H1 (cell line): ENCODE results near the gene PRRG3. TPM values are rescaled to one million over a fixed set of nuclear protein-coding genes. Genes with fewer than 3 reads are reported as not detected.

Experiments
- CTCF ChIA-PET: fragments of 300-600 bp; sonication (Branson Sonifier 250); formaldehyde crosslinking; loops from one replicate; lab custom pipeline; 2021; ENCODE audit not compliant: partially characterized antibody; lab: Charles Lee
- POLR2A ChIA-PET: fragments of 300-600 bp; sonication (Branson Sonifier 250); formaldehyde crosslinking; loops from one replicate; lab custom pipeline; 2021; ENCODE audit warnings: inconsistent platforms; ENCODE audit not compliant: partially characterized antibody; lab: Charles Lee
- DNase-seq, 2 experiments: peaks; one replicate each; pipeline versions ENCODE4 v3.0.0 to v3.0.0-alpha.2; 2010 to 2022; ENCODE audit warnings: low spot score in 2 of 2, low read depth in 1 of 2, mixed read lengths in 1 of 2
- FAIRE-seq: peaks from 2 replicates; lab custom pipeline; 2011; peaks lifted over from hg19 to GRCh38; lab: Jason Lieb, UNC
- H2AFZ ChIP-seq: 2 replicates; pipeline ENCODE4 v1.8.1; 2012; ENCODE audit warnings: low read length, inconsistent platforms
- H2AK5ac ChIP-seq: 2 replicates; pipeline ENCODE4 v1.6.1; 2013; ENCODE audit warnings: low read depth, low read length
- H2BK120ac ChIP-seq: replicated peaks from 2 replicates; pipeline ENCODE3; 2013; ENCODE audit warnings: low read depth, low read length, inconsistent platforms
- H2BK12ac ChIP-seq: 2 replicates; pipeline ENCODE4 v1.6.1; 2013; ENCODE audit warnings: low read depth, low read length
- H2BK15ac ChIP-seq: 2 replicates; pipeline ENCODE4 v1.6.1; 2013; ENCODE audit warnings: low read length
- H2BK20ac ChIP-seq: 2 replicates; pipeline ENCODE4 v1.6.1; 2013; ENCODE audit warnings: low read length
- H2BK5ac ChIP-seq: 2 replicates; pipeline ENCODE4 v1.6.1; 2013; ENCODE audit warnings: low read depth, low read length
- H3K14ac ChIP-seq: 2 replicates; pipeline ENCODE4 v1.6.1; 2013; ENCODE audit warnings: inconsistent platforms; ENCODE audit not compliant: insufficient read length
- H3K18ac ChIP-seq: 2 replicates; pipeline ENCODE4 v1.6.1; 2013; ENCODE audit warnings: low read length; ENCODE audit errors: extremely low read depth
- H3K23ac ChIP-seq: 2 replicates; pipeline ENCODE4 v1.6.1; 2013; ENCODE audit warnings: inconsistent platforms; ENCODE audit not compliant: insufficient read length
- H3K23me2 ChIP-seq: 2 replicates; pipeline ENCODE4 v1.6.1; 2013; ENCODE audit warnings: low read depth, low read length
- H3K27ac ChIP-seq: 2 replicates; pipeline ENCODE4 v1.6.1; 2011; ENCODE audit warnings: low read depth, low read length, inconsistent platforms
- H3K27me3 ChIP-seq, 4 experiments: replicated peaks in 1 of 4; 1 replicate in 1 of 4; 2 replicates in 3 of 4; pipeline versions ENCODE4 v1.6.1 to v1.8.1; 2011 to 2013; ENCODE audit warnings: low read length in 3 of 4, mild to moderate bottlenecking in 3 of 4, inconsistent platforms in 2 of 4, mixed read lengths in 2 of 4, moderate library complexity in 1 of 4; ENCODE audit not compliant: control insufficient read depth in 3 of 4, insufficient read depth in 3 of 4; ENCODE audit errors: extremely low read depth in 1 of 4
- H3K36me3 ChIP-seq, 4 experiments: 2 replicates each; pipeline versions ENCODE4 v1.6.1 to v1.8.1; 2011 to 2013; ENCODE audit warnings: mild to moderate bottlenecking in 4 of 4, low read length in 3 of 4, moderate library complexity in 2 of 4, control low read depth in 1 of 4, inconsistent platforms in 1 of 4; ENCODE audit not compliant: insufficient read depth in 4 of 4, control insufficient read depth in 2 of 4
- H3K4ac ChIP-seq: replicated peaks from 2 replicates; pipeline ENCODE3; 2013; ENCODE audit warnings: low read length, low read depth, mixed read lengths, inconsistent platforms; ENCODE audit not compliant: insufficient read length
- H3K4me1 ChIP-seq, 4 experiments: replicated peaks in 1 of 4; 1 replicate in 1 of 4; 2 replicates in 3 of 4; pipeline versions ENCODE4 v1.6.1 to v1.8.1; 2011 to 2013; ENCODE audit warnings: low read length in 3 of 4, inconsistent platforms in 2 of 4, mixed read lengths in 1 of 4; ENCODE audit not compliant: insufficient read depth in 4 of 4, control insufficient read depth in 3 of 4
- H3K4me2 ChIP-seq, 2 experiments: 2 replicates each; pipeline versions ENCODE4 v1.6.1 to v1.8.1; 2011 to 2013; ENCODE audit warnings: low read depth in 2 of 2, low read length in 2 of 2, control low read depth in 1 of 2, inconsistent platforms in 1 of 2, mild to moderate bottlenecking in 1 of 2; ENCODE audit not compliant: insufficient read depth in 1 of 2
- H3K4me3 ChIP-seq, 4 experiments: fragments of 200-600, 300-600 bp in 1 of 4; sonication (generic), shearing (Covaris generic), sonication (Bioruptor Twin) in 1 of 4; 2 replicates each; pipeline versions ENCODE4 v1.5.1 to v1.8.1; 2011 to 2016; ENCODE audit warnings: low read length in 4 of 4, low read depth in 3 of 4, control low read depth in 2 of 4, inconsistent platforms in 2 of 4, mild to moderate bottlenecking in 2 of 4, mixed read lengths in 1 of 4, moderate library complexity in 1 of 4; ENCODE audit not compliant: insufficient read depth in 2 of 4; ENCODE audit errors: extremely low read depth in 1 of 4
- H3K56ac ChIP-seq: replicated peaks from 2 replicates; pipeline ENCODE3; 2013; ENCODE audit warnings: low read depth, mild to moderate bottlenecking, mixed read lengths, low read length, inconsistent platforms; ENCODE audit not compliant: insufficient read length
- H3K79me1 ChIP-seq: 2 replicates; pipeline ENCODE4 v1.6.1; 2013; ENCODE audit warnings: low read depth, low read length, control low read depth
- H3K79me2 ChIP-seq, 2 experiments: 2 replicates each; pipeline versions ENCODE4 v1.6.1 to v1.8.1; 2012 to 2013; ENCODE audit warnings: low read length in 2 of 2, mild to moderate bottlenecking in 2 of 2, inconsistent platforms in 1 of 2; ENCODE audit not compliant: insufficient read depth in 2 of 2, control insufficient read depth in 1 of 2
- H3K9ac ChIP-seq, 4 experiments: replicated peaks in 1 of 4; 1 replicate in 1 of 4; 2 replicates in 3 of 4; pipeline versions ENCODE4 v1.6.1 to v1.8.1; 2011 to 2013; ENCODE audit warnings: low read depth in 3 of 4, low read length in 3 of 4, control low read depth in 2 of 4, mild to moderate bottlenecking in 2 of 4, moderate library complexity in 2 of 4, inconsistent platforms in 1 of 4; ENCODE audit errors: extremely low read depth in 1 of 4
- H3K9me3 ChIP-seq, 2 experiments: 2 replicates each; pipeline versions ENCODE4 v1.6.1 to v1.8.1; 2012 to 2013; ENCODE audit warnings: mild to moderate bottlenecking in 2 of 2, moderate library complexity in 2 of 2, control low read depth in 1 of 2, inconsistent platforms in 1 of 2, low read depth in 1 of 2, low read length in 1 of 2, mixed read lengths in 1 of 2; ENCODE audit not compliant: insufficient read depth in 2 of 2
- H4K20me1 ChIP-seq, 2 experiments: replicated peaks in 1 of 2; 2 replicates each; pipeline versions ENCODE3 to v1.8.1; 2011 to 2013; ENCODE audit warnings: inconsistent platforms in 2 of 2, low read length in 2 of 2, mild to moderate bottlenecking in 1 of 2; ENCODE audit not compliant: insufficient read depth in 2 of 2, control insufficient read depth in 1 of 2
- H4K5ac ChIP-seq: 2 replicates; pipeline ENCODE4 v1.6.1; 2013; ENCODE audit warnings: low read length, low read depth, mixed read lengths, inconsistent platforms; ENCODE audit not compliant: insufficient read length
- H4K8ac ChIP-seq: 2 replicates; pipeline ENCODE4 v1.8.0; 2013; ENCODE audit warnings: mild to moderate bottlenecking, moderate library complexity, low read length, inconsistent platforms; ENCODE audit not compliant: insufficient read depth; ENCODE audit errors: extremely low read depth
- H4K91ac ChIP-seq: replicated peaks from 2 replicates; pipeline ENCODE3; 2013; ENCODE audit warnings: low read length, mixed read lengths, inconsistent platforms; ENCODE audit not compliant: insufficient read length
- RBBP5 ChIP-seq: IDR thresholded peaks from 2 replicates; pipeline ENCODE4 v1.7.1; 2012; ENCODE audit warnings: low read depth, mild to moderate bottlenecking, inconsistent platforms, low read length, moderate library complexity, borderline replicate concordance
- TEAD4 ChIP-seq: IDR thresholded peaks from 2 replicates; pipeline ENCODE4 v1.6.1; 2012; ENCODE audit warnings: low read depth, low read length, inconsistent platforms, mixed read lengths
- WGBS, 2 experiments: shearing (Covaris generic) in 1 of 2; methylation state at CpG; one replicate each; pipeline versions ENCODE4 v1.1.6 to v1.1.7; 2013 to 2015; ENCODE audit warnings: low lambda C conversion rate in 2 of 2, mixed read lengths in 2 of 2, inconsistent platforms in 1 of 2, low coverage in 1 of 2, missing lambda C conversion rate in 1 of 2; ENCODE audit not compliant: insufficient replicate concordance in 2 of 2, insufficient coverage in 1 of 2, insufficient read length in 1 of 2; ENCODE audit errors: extremely low coverage in 1 of 2, missing lambda C conversion rate in 1 of 2; 5-methylcytosine and 5-hydroxymethylcytosine counted together
- polyA plus RNA-seq, 7 experiments: library from polyadenylated mRNA; depleted of rRNA in 3 of 7; stranded (reverse) in 5 of 7; unstranded in 2 of 7; fragments of >200 nt in 5 of 7; fragments of 200-250 nt in 2 of 7; gene quantifications; 1 replicate in 5 of 7; 2 replicates in 1 of 7; 4 replicates in 1 of 7; pipeline versions ENCODE4 v1.2.1 to v1.2.3, GENCODE V29; 2011 to 2013; ENCODE audit warnings: missing spikeins in 2 of 7, mixed read lengths in 2 of 7
- total RNA-seq: library from RNA; stranded (reverse); fragmentation: NEBNext Ultra II Directional; extraction: Animal tissue kit (Norgen Biotek cat#: 25700); gene quantifications from 2 replicates; pipeline ENCODE4 v1.2.1, GENCODE V29; 2021
- TF ChIP-seq, protein P1 (sequence below): IDR thresholded peaks from 2 replicates; pipeline ENCODE4 v1.6.1; 2012; ENCODE audit warnings: inconsistent platforms
- TF ChIP-seq, protein P2 (sequence below): IDR thresholded peaks from 2 replicates; pipeline ENCODE4 v1.6.1; 2012; ENCODE audit warnings: inconsistent platforms

The PRRG3 gene
- total and polyA plus RNA-seq, 2 of the 8 experiments (the other 6 are each of a cell fraction or from before 2014, with no cell fraction given) = 4.2 to 5.4 TPM

DNA sequence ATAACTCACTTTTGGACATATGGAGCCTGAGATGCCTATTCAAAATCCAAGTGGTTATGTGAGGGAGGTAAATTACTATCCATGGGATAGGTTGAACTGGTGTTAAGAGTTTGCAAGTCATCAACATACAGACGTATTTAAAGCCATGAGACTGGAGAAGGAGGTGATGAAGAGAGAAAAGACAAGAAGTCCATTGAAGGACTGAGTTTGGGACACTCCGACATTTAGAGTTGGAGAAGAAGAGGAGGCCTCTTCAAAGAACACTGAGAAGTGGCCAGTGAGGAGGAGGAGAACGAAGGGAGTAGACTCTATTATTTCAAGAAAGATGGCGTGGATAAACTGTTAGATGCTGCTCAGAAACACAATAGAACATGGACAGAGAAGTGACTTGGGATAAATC is 39.2 kb downstream of the PRRG3 start, which contains the start of gene CNGA2:
TSS of gene CNGA2 (plus strand) at position 301 of the 400 bp plus-strand sequence. CDS start 3,738 bp downstream, outside the sequence.
- 86% methylated on average over 4 of the region's 4 CpGs; no CpG with 5 or more reads in 1 of the 2 experiments for WGBS, 2 experiments
- no peak within 1 kb of the TSS for H4K8ac ChIP-seq
- H3K79me2 ChIP-seq = no peaks in the 10 kb centered on the region
- H3K4me3 ChIP-seq = no peak within 1 kb of the TSS
- H3K23ac ChIP-seq = no peak within 1 kb of the TSS
- H3K4me2 ChIP-seq = no peak within 1 kb of the TSS
- H2BK5ac ChIP-seq = no peak within 1 kb of the TSS
- no peak within 1 kb of the TSS for H3K9ac ChIP-seq
- H3K9me3 ChIP-seq = no peaks in the 10 kb centered on the region
- H4K5ac ChIP-seq = no peak within 1 kb of the TSS
- TF ChIP-seq, protein P1, sequence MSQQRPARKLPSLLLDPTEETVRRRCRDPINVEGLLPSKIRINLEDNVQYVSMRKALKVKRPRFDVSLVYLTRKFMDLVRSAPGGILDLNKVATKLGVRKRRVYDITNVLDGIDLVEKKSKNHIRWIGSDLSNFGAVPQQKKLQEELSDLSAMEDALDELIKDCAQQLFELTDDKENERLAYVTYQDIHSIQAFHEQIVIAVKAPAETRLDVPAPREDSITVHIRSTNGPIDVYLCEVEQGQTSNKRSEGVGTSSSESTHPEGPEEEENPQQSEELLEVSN = no peak
- TF ChIP-seq RBBP5 (no peak), TEAD4 (no peak)
- TF ChIP-seq, protein P2, sequence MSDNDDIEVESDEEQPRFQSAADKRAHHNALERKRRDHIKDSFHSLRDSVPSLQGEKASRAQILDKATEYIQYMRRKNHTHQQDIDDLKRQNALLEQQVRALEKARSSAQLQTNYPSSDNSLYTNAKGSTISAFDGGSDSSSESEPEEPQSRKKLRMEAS = no peak
- TF ChIP-seq, all 59 proteins: peak for 0
- DNase-seq (no peak), FAIRE-seq (no peak)
- H2BK120ac ChIP-seq = no peak within 1 kb of the TSS
- no peak within 1 kb of the TSS for H4K91ac ChIP-seq
- no peak within 1 kb of the TSS for H2AFZ ChIP-seq
- H2AK5ac ChIP-seq = no peak within 1 kb of the TSS
- H3K27me3 ChIP-seq = no peaks in the 10 kb centered on the region
- H3K79me1 ChIP-seq = no peaks in the 10 kb centered on the region
- no peak within 1 kb of the TSS for H2BK12ac ChIP-seq
- H2BK15ac ChIP-seq = no peak within 1 kb of the TSS
- ChIA-PET POLR2A (no interaction called here), CTCF (interaction anchor here (0.8 kb wide), 1 partner anchor 40 kb away, joined by 3 read pairs; no protein-coding TSS in a partner anchor)
- no peak within 1 kb of the TSS for H2BK20ac ChIP-seq
- H3K36me3 ChIP-seq = no peaks in the 10 kb centered on the region
- H3K4ac ChIP-seq = no peak within 1 kb of the TSS
- H3K14ac ChIP-seq = no peak within 1 kb of the TSS
- no peak within 1 kb of the TSS for H3K27ac ChIP-seq
- no peaks in the 10 kb centered on the region for H3K4me1 ChIP-seq
- no peaks in the 10 kb centered on the region for H4K20me1 ChIP-seq
- H3K18ac ChIP-seq = no peak within 1 kb of the TSS
- no peak within 1 kb of the TSS for H3K56ac ChIP-seq
- H3K23me2 ChIP-seq = no peaks in the 10 kb centered on the region
